Retinal pigment epithelial cell (primary cell): Measurements from ENCODE around the gene MET.

Experiments
- DNase-seq: peaks from one replicate; pipeline ENCODE4 v3.0.0-alpha.2; 2010; ENCODE audit warnings: low read depth
- H3K4me3 ChIP-seq: 2 replicates; pipeline ENCODE4 v1.5.1; 2011; ENCODE audit warnings: mild to moderate bottlenecking, low read length, control low read depth, moderate library complexity
- CTCF ChIP-seq: conservative IDR thresholded peaks from 2 replicates; pipeline ENCODE4 v1.5.1; 2011; ENCODE audit warnings: low read depth, low read length, control low read depth, inconsistent platforms

Gene MET

DNA sequence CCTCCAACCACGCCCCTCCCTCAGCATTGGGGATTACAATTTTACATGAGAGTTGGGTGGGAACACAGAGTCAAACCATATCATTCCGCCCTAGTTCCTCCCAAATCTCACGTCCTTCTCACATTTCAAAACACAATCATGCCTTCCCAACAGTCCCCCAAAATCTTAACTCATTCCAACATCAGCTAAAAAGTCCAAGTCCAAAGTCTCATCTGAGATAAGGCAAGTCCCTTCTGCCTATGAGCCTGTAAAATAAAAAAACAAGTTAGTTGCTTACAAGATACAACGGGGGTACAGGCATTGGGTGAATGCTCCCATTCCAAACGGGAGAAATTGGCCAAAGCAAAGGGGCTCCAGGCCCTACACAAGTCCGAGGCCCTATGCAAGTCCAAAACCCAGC lies 112.7 kb downstream of the MET start:
- no peak for DNase-seq

DNA sequence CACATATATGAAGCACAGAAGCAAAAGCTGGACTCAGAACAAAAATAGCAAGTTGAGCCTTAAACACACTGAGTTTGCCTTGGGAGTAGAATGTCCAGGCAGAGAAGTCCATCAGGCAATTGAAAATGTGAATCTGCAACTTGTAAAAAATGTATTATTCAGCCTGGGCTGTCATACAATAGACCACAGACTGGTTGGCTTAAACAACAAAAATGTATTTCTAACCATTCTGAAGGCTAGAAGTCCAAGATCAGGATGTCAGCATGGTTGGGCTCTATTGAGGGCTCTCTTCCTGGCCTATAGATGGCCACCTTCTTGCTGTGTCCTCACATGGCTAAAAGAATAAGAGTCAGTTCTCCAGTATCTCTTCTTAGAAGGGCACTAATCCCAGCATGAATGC lies 113.8 kb downstream of the MET start:
- H3K4me3 ChIP-seq, result no peak overlapping the region
- TF ChIP-seq CTCF, result no peak
- DNase-seq, result no peak

More for the DNA sequence above, 112.7 kb downstream of the MET start:
- H3K4me3 ChIP-seq, result no peak overlapping the region
- no peak for TF ChIP-seq CTCF

DNA sequence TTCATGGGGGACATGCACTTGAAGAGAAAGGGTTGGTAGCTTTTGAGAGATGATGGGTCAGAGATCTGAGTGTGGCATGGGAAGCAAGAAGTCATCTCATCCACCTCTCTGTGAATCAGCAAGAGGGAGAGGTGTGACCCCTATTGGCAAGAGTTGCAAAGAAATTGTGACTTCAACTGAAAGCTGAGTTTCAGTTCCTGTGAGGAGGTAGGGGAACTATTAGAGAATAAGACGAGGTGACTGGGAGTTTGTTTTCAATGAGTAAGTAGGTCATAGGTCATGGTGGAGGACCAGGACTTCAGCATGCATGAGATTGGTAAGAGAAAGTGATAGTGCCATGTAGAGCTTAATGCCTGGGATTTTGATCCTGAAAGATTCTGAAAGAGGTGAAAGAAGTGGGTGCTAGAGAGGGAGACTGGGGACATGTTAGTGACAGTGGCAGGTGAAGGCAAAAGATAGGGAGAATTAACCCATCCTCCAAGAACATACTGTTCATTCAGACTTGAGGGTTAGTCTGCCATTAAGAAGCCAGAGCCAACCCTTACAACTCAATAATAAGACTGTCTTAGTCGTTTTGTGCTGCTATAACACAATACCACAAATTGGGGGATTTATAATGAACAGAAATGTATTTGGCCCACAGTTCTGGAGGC lies 114.9 kb downstream of the MET start:
- no peak overlapping the region for H3K4me3 ChIP-seq
- DNase-seq, result no peak
- peak; percentile 43 for TF ChIP-seq CTCF

- no peak for DNase-seq
- no peak for TF ChIP-seq CTCF
- no peak overlapping the region for H3K4me3 ChIP-seq
Observed at GRCh38 chr7:116787881-116788280, 115.9 kb downstream of the MET start.

- TF ChIP-seq CTCF, result no peak
- no peak for DNase-seq
- H3K4me3 ChIP-seq, result no peak overlapping the region
Observed at GRCh38 chr7:116788572-116789197, 116.7 kb downstream of the MET start.

GRCh38 chr7:116790025-116790424 lies 118.0 kb downstream of the MET start:
- TF ChIP-seq CTCF, result no peak
- DNase-seq, result no peak
- no peak overlapping the region for H3K4me3 ChIP-seq

GRCh38 chr7:116792813-116793212 lies 120.8 kb downstream of the MET start:
- no peak for TF ChIP-seq CTCF
- no peak for DNase-seq
- no peak overlapping the region for H3K4me3 ChIP-seq
